ENCODE data around the gene IFNGR1. TPM values are rescaled to one million over a fixed set of nuclear protein-coding genes. Genes with fewer than 3 reads are reported as not detected.

Gene IFNGR1
- polyA plus RNA-seq, 2 of the 4 experiments (the other 2 are of a cell fraction), result 31.2 to 54.9 TPM

DNA sequence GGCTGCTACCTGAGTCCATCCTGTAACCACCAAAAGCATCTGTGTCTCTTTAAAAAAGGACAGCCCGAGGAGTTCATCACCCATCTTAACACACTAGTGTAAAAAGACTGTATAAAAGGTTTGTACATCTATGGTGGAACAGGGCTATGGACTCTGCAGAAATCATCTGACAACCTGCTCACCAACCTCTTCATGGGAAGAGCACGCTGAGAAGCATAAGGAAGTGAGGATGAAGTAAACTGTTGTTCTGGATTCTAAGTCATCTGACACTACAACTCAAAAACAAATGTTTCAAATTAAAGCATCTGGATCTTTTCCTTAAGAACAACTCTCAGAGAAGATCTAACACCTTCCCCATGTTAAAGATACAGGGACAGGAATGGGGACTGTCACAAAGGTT lies 5.4 kb downstream of the IFNGR1 start:
- TF ChIP-seq, protein P1, sequence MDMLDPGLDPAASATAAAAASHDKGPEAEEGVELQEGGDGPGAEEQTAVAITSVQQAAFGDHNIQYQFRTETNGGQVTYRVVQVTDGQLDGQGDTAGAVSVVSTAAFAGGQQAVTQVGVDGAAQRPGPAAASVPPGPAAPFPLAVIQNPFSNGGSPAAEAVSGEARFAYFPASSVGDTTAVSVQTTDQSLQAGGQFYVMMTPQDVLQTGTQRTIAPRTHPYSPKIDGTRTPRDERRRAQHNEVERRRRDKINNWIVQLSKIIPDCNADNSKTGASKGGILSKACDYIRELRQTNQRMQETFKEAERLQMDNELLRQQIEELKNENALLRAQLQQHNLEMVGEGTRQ (IDR thresholded peaks at IDR 0.05), result no peak
- no peak for TF ChIP-seq NFE2L2 (conservative IDR thresholded peaks at IDR 0.05; ENCODE audit: low read length)
- TF ChIP-seq MYC (IDR thresholded peaks at IDR 0.05; ENCODE audit: borderline replicate concordance, low read length), result no peak
- no peak for TF ChIP-seq HDAC2 (IDR thresholded peaks at IDR 0.05)
- no peak for TF ChIP-seq SMC3 (IDR thresholded peaks at IDR 0.05)
- TF ChIP-seq CBX2 (IDR thresholded peaks at IDR 0.05; ENCODE audit: borderline replicate concordance, low read depth), result no peak
- TF ChIP-seq POLR2AphosphoS2 (conservative IDR thresholded peaks at IDR 0.05; ENCODE audit: low read length), result no peak
- TF ChIP-seq, protein P2, sequence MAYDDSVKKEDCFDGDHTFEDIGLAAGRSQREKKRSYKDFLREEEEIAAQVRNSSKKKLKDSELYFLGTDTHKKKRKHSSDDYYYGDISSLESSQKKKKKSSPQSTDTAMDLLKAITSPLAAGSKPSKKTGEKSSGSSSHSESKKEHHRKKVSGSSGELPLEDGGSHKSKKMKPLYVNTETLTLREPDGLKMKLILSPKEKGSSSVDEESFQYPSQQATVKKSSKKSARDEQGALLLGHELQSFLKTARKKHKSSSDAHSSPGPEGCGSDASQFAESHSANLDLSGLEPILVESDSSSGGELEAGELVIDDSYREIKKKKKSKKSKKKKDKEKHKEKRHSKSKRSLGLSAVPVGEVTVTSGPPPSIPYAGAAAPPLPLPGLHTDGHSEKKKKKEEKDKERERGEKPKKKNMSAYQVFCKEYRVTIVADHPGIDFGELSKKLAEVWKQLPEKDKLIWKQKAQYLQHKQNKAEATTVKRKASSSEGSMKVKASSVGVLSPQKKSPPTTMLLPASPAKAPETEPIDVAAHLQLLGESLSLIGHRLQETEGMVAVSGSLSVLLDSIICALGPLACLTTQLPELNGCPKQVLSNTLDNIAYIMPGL (CRISPR knock-in tag; IDR thresholded peaks at IDR 0.05; ENCODE audit: borderline replicate concordance), result no peak
- no peak for TF ChIP-seq CHD2 (IDR thresholded peaks at IDR 0.05; ENCODE audit: low read length, partially characterized antibody)
- no peak for TF ChIP-seq ZNF302 (CRISPR knock-in tag; IDR thresholded peaks at IDR 0.05)
- no peak for TF ChIP-seq EHMT2 (IDR thresholded peaks at IDR 0.05; ENCODE audit: low read depth)
- TF ChIP-seq BHLHE40 (IDR thresholded peaks at IDR 0.05; ENCODE audit: low read depth, low read length), result no peak
- TF ChIP-seq RARB (CRISPR knock-in tag; IDR thresholded peaks at IDR 0.05), result no peak
- TF ChIP-seq MAZ (IDR thresholded peaks at IDR 0.05; ENCODE audit: borderline replicate concordance, low read depth, low read length), result no peak
- DNase-seq (ENCODE audit: low read depth in 1 of 2, low spot score in 1 of 2) (no peak), FAIRE-seq (no peak), ATAC-seq (no peak)
- Histone ChIP-seq H3K4me2 (no peak overlapping the region; the same call in 2 of the 3 replicates), H3K4me1 (peaks cover 54% of the 10 kb centered on the region), H3K4me3 (no peak overlapping the region), H3K9me3 (no peaks in the 10 kb centered on the region), H3K27ac (0 out of 6 replicates have a peak overlapping the region, but pooled peaks of 1 of the 2 experiments have one; percentile 3)
- 83% methylated on average over 2 of the region's 2 CpGs for WGBS (ENCODE audit: missing lambda C conversion rate)
- POLR2A ChIA-PET, result no interaction called here
- CTCF ChIA-PET, result no interaction called here

DNA sequence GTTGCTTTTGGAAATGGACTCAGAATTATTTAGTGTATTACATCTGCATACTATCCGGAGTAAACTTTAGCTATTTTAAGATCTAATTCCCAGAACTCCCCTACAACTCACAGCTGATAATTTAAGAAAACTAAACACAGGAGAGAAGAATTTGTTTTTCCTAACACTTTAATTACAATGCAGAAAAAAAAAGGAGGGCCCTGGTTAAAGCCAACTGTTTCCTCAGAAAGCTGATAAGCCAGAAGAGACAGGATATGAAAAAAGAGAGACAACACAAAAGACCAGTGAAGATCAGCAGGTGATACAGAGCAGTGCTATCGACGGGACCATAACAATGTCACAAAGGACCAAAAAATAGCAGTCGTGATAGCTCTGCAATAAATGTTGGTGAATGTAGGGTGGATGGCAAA lies 5.8 kb downstream of the IFNGR1 start:
- FAIRE-seq (no peak), DNase-seq (ENCODE audit: low read depth in 1 of 2, low spot score in 1 of 2) (no peak), ATAC-seq (no peak)
- WGBS (ENCODE audit: missing lambda C conversion rate), result 86% methylated on average over 4 of the region's 4 CpGs
- ChIA-PET POLR2A (interaction anchor here (1.2 kb wide), 1 partner anchor 10 kb away, joined by 3 read pairs; no protein-coding TSS in a partner anchor), CTCF (no interaction called here)
- H3K27ac ChIP-seq, result no peak overlapping the region
- peaks cover 54% of the 10 kb centered on the region for H3K4me1 ChIP-seq
- H3K4me2 ChIP-seq, result no peak overlapping the region
- H3K4me3 ChIP-seq, result no peak overlapping the region
- H3K9me3 ChIP-seq, result peaks cover 4% of the 10 kb centered on the region; the same call in 1 of the 3 replicates
- TF ChIP-seq FOSB (CRISPR knock-in tag; IDR thresholded peaks at IDR 0.05) (no peak), RCOR1 (IDR thresholded peaks at IDR 0.05; ENCODE audit: low read depth, low read length) (no peak), CEBPB (IDR thresholded peaks at IDR 0.05) (no peak), CBX2 (IDR thresholded peaks at IDR 0.05; ENCODE audit: borderline replicate concordance, low read depth) (no peak), RAD21 (conservative IDR thresholded peaks at IDR 0.05 in 1 of 2, IDR thresholded peaks at IDR 0.05 in 1 of 2) (no peak), SMC3 (IDR thresholded peaks at IDR 0.05) (no peak), MYC (IDR thresholded peaks at IDR 0.05; ENCODE audit: borderline replicate concordance, low read length) (no peak), FOSL2 (IDR thresholded peaks at IDR 0.05) (no peak), FOSL2 (CRISPR knock-in tag; IDR thresholded peaks at IDR 0.05) (no peak), ZFP36 (IDR thresholded peaks at IDR 0.05; ENCODE audit: borderline replicate concordance, partially characterized antibody) (no peak), EHF (CRISPR knock-in tag; IDR thresholded peaks at IDR 0.05) (no peak), RARB (CRISPR knock-in tag; IDR thresholded peaks at IDR 0.05) (no peak)
- TF ChIP-seq, protein P3, sequence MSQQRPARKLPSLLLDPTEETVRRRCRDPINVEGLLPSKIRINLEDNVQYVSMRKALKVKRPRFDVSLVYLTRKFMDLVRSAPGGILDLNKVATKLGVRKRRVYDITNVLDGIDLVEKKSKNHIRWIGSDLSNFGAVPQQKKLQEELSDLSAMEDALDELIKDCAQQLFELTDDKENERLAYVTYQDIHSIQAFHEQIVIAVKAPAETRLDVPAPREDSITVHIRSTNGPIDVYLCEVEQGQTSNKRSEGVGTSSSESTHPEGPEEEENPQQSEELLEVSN (IDR thresholded peaks at IDR 0.05; ENCODE audit: borderline replicate concordance, low read depth), result no peak
- TF ChIP-seq, protein P4, sequence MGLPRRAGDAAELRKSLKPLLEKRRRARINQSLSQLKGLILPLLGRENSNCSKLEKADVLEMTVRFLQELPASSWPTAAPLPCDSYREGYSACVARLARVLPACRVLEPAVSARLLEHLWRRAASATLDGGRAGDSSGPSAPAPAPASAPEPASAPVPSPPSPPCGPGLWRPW (IDR thresholded peaks at IDR 0.05), result no peak
- TF ChIP-seq, protein P1 (IDR thresholded peaks at IDR 0.05), result no peak
- TF ChIP-seq, protein P5, sequence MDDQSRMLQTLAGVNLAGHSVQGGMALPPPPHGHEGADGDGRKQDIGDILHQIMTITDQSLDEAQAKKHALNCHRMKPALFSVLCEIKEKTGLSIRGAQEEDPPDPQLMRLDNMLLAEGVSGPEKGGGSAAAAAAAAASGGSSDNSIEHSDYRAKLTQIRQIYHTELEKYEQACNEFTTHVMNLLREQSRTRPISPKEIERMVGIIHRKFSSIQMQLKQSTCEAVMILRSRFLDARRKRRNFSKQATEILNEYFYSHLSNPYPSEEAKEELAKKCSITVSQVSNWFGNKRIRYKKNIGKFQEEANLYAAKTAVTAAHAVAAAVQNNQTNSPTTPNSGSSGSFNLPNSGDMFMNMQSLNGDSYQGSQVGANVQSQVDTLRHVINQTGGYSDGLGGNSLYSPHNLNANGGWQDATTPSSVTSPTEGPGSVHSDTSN (IDR thresholded peaks at IDR 0.05), result no peak
- TF ChIP-seq, protein P6, sequence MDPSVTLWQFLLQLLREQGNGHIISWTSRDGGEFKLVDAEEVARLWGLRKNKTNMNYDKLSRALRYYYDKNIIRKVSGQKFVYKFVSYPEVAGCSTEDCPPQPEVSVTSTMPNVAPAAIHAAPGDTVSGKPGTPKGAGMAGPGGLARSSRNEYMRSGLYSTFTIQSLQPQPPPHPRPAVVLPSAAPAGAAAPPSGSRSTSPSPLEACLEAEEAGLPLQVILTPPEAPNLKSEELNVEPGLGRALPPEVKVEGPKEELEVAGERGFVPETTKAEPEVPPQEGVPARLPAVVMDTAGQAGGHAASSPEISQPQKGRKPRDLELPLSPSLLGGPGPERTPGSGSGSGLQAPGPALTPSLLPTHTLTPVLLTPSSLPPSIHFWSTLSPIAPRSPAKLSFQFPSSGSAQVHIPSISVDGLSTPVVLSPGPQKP (IDR thresholded peaks at IDR 0.05; ENCODE audit: low read depth, low read length), result no peak
- TF ChIP-seq, protein P7, sequence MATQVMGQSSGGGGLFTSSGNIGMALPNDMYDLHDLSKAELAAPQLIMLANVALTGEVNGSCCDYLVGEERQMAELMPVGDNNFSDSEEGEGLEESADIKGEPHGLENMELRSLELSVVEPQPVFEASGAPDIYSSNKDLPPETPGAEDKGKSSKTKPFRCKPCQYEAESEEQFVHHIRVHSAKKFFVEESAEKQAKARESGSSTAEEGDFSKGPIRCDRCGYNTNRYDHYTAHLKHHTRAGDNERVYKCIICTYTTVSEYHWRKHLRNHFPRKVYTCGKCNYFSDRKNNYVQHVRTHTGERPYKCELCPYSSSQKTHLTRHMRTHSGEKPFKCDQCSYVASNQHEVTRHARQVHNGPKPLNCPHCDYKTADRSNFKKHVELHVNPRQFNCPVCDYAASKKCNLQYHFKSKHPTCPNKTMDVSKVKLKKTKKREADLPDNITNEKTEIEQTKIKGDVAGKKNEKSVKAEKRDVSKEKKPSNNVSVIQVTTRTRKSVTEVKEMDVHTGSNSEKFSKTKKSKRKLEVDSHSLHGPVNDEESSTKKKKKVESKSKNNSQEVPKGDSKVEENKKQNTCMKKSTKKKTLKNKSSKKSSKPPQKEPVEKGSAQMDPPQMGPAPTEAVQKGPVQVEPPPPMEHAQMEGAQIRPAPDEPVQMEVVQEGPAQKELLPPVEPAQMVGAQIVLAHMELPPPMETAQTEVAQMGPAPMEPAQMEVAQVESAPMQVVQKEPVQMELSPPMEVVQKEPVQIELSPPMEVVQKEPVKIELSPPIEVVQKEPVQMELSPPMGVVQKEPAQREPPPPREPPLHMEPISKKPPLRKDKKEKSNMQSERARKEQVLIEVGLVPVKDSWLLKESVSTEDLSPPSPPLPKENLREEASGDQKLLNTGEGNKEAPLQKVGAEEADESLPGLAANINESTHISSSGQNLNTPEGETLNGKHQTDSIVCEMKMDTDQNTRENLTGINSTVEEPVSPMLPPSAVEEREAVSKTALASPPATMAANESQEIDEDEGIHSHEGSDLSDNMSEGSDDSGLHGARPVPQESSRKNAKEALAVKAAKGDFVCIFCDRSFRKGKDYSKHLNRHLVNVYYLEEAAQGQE (IDR thresholded peaks at IDR 0.05), result no peak
